H1 (cell line): ENCODE measurements around the gene MRPL43. TPM values are rescaled to one million over a fixed set of nuclear protein-coding genes. Genes with fewer than 3 reads are reported as not detected.

Experiments used
- CTCF ChIA-PET: fragments of 300-600 bp; sonication (Branson Sonifier 250); formaldehyde crosslinking; loops from one replicate; lab custom pipeline; 2021; ENCODE audit not compliant: partially characterized antibody; lab: Charles Lee
- POLR2A ChIA-PET: fragments of 300-600 bp; sonication (Branson Sonifier 250); formaldehyde crosslinking; loops from one replicate; lab custom pipeline; 2021; ENCODE audit warnings: inconsistent platforms; ENCODE audit not compliant: partially characterized antibody; lab: Charles Lee
- DNase-seq, 2 experiments: peaks; one replicate each; pipeline versions ENCODE4 v3.0.0 to v3.0.0-alpha.2; 2010 to 2022; ENCODE audit warnings: low spot score in 2 of 2, low read depth in 1 of 2, mixed read lengths in 1 of 2
- FAIRE-seq: peaks from 2 replicates; lab custom pipeline; 2011; peaks lifted over from hg19 to GRCh38; lab: Jason Lieb, UNC
- H2AFZ ChIP-seq: 2 replicates; pipeline ENCODE4 v1.8.1; 2012; ENCODE audit warnings: low read length, inconsistent platforms
- H2AK5ac ChIP-seq: 2 replicates; pipeline ENCODE4 v1.6.1; 2013; ENCODE audit warnings: low read depth, low read length
- H2BK120ac ChIP-seq: replicated peaks from 2 replicates; pipeline ENCODE3; 2013; ENCODE audit warnings: low read depth, low read length, inconsistent platforms
- H2BK12ac ChIP-seq: 2 replicates; pipeline ENCODE4 v1.6.1; 2013; ENCODE audit warnings: low read depth, low read length
- H2BK15ac ChIP-seq: 2 replicates; pipeline ENCODE4 v1.6.1; 2013; ENCODE audit warnings: low read length
- H2BK20ac ChIP-seq: 2 replicates; pipeline ENCODE4 v1.6.1; 2013; ENCODE audit warnings: low read length
- H2BK5ac ChIP-seq: 2 replicates; pipeline ENCODE4 v1.6.1; 2013; ENCODE audit warnings: low read depth, low read length
- H3K14ac ChIP-seq: 2 replicates; pipeline ENCODE4 v1.6.1; 2013; ENCODE audit warnings: inconsistent platforms; ENCODE audit not compliant: insufficient read length
- H3K18ac ChIP-seq: 2 replicates; pipeline ENCODE4 v1.6.1; 2013; ENCODE audit warnings: low read length; ENCODE audit errors: extremely low read depth
- H3K23ac ChIP-seq: 2 replicates; pipeline ENCODE4 v1.6.1; 2013; ENCODE audit warnings: inconsistent platforms; ENCODE audit not compliant: insufficient read length
- H3K23me2 ChIP-seq: 2 replicates; pipeline ENCODE4 v1.6.1; 2013; ENCODE audit warnings: low read depth, low read length
- H3K27ac ChIP-seq: 2 replicates; pipeline ENCODE4 v1.6.1; 2011; ENCODE audit warnings: low read depth, low read length, inconsistent platforms
- H3K27me3 ChIP-seq, 4 experiments: replicated peaks in 1 of 4; 1 replicate in 1 of 4; 2 replicates in 3 of 4; pipeline versions ENCODE4 v1.6.1 to v1.8.1; 2011 to 2013; ENCODE audit warnings: low read length in 3 of 4, mild to moderate bottlenecking in 3 of 4, inconsistent platforms in 2 of 4, mixed read lengths in 2 of 4, moderate library complexity in 1 of 4; ENCODE audit not compliant: control insufficient read depth in 3 of 4, insufficient read depth in 3 of 4; ENCODE audit errors: extremely low read depth in 1 of 4
- H3K36me3 ChIP-seq, 4 experiments: 2 replicates each; pipeline versions ENCODE4 v1.6.1 to v1.8.1; 2011 to 2013; ENCODE audit warnings: mild to moderate bottlenecking in 4 of 4, low read length in 3 of 4, moderate library complexity in 2 of 4, control low read depth in 1 of 4, inconsistent platforms in 1 of 4; ENCODE audit not compliant: insufficient read depth in 4 of 4, control insufficient read depth in 2 of 4
- H3K4ac ChIP-seq: replicated peaks from 2 replicates; pipeline ENCODE3; 2013; ENCODE audit warnings: low read length, low read depth, mixed read lengths, inconsistent platforms; ENCODE audit not compliant: insufficient read length
- H3K4me1 ChIP-seq, 4 experiments: replicated peaks in 1 of 4; 1 replicate in 1 of 4; 2 replicates in 3 of 4; pipeline versions ENCODE4 v1.6.1 to v1.8.1; 2011 to 2013; ENCODE audit warnings: low read length in 3 of 4, inconsistent platforms in 2 of 4, mixed read lengths in 1 of 4; ENCODE audit not compliant: insufficient read depth in 4 of 4, control insufficient read depth in 3 of 4
- H3K4me2 ChIP-seq, 2 experiments: 2 replicates each; pipeline versions ENCODE4 v1.6.1 to v1.8.1; 2011 to 2013; ENCODE audit warnings: low read depth in 2 of 2, low read length in 2 of 2, control low read depth in 1 of 2, inconsistent platforms in 1 of 2, mild to moderate bottlenecking in 1 of 2; ENCODE audit not compliant: insufficient read depth in 1 of 2
- H3K4me3 ChIP-seq, 4 experiments: fragments of 200-600, 300-600 bp in 1 of 4; sonication (generic), shearing (Covaris generic), sonication (Bioruptor Twin) in 1 of 4; 2 replicates each; pipeline versions ENCODE4 v1.5.1 to v1.8.1; 2011 to 2016; ENCODE audit warnings: low read length in 4 of 4, low read depth in 3 of 4, control low read depth in 2 of 4, inconsistent platforms in 2 of 4, mild to moderate bottlenecking in 2 of 4, mixed read lengths in 1 of 4, moderate library complexity in 1 of 4; ENCODE audit not compliant: insufficient read depth in 2 of 4; ENCODE audit errors: extremely low read depth in 1 of 4
- H3K56ac ChIP-seq: replicated peaks from 2 replicates; pipeline ENCODE3; 2013; ENCODE audit warnings: low read depth, mild to moderate bottlenecking, mixed read lengths, low read length, inconsistent platforms; ENCODE audit not compliant: insufficient read length
- H3K79me1 ChIP-seq: 2 replicates; pipeline ENCODE4 v1.6.1; 2013; ENCODE audit warnings: low read depth, low read length, control low read depth
- H3K79me2 ChIP-seq, 2 experiments: 2 replicates each; pipeline versions ENCODE4 v1.6.1 to v1.8.1; 2012 to 2013; ENCODE audit warnings: low read length in 2 of 2, mild to moderate bottlenecking in 2 of 2, inconsistent platforms in 1 of 2; ENCODE audit not compliant: insufficient read depth in 2 of 2, control insufficient read depth in 1 of 2
- H3K9ac ChIP-seq, 4 experiments: replicated peaks in 1 of 4; 1 replicate in 1 of 4; 2 replicates in 3 of 4; pipeline versions ENCODE4 v1.6.1 to v1.8.1; 2011 to 2013; ENCODE audit warnings: low read depth in 3 of 4, low read length in 3 of 4, control low read depth in 2 of 4, mild to moderate bottlenecking in 2 of 4, moderate library complexity in 2 of 4, inconsistent platforms in 1 of 4; ENCODE audit errors: extremely low read depth in 1 of 4
- H3K9me3 ChIP-seq, 2 experiments: 2 replicates each; pipeline versions ENCODE4 v1.6.1 to v1.8.1; 2012 to 2013; ENCODE audit warnings: mild to moderate bottlenecking in 2 of 2, moderate library complexity in 2 of 2, control low read depth in 1 of 2, inconsistent platforms in 1 of 2, low read depth in 1 of 2, low read length in 1 of 2, mixed read lengths in 1 of 2; ENCODE audit not compliant: insufficient read depth in 2 of 2
- H4K20me1 ChIP-seq, 2 experiments: replicated peaks in 1 of 2; 2 replicates each; pipeline versions ENCODE3 to v1.8.1; 2011 to 2013; ENCODE audit warnings: inconsistent platforms in 2 of 2, low read length in 2 of 2, mild to moderate bottlenecking in 1 of 2; ENCODE audit not compliant: insufficient read depth in 2 of 2, control insufficient read depth in 1 of 2
- H4K5ac ChIP-seq: 2 replicates; pipeline ENCODE4 v1.6.1; 2013; ENCODE audit warnings: low read length, low read depth, mixed read lengths, inconsistent platforms; ENCODE audit not compliant: insufficient read length
- H4K8ac ChIP-seq: 2 replicates; pipeline ENCODE4 v1.8.0; 2013; ENCODE audit warnings: mild to moderate bottlenecking, moderate library complexity, low read length, inconsistent platforms; ENCODE audit not compliant: insufficient read depth; ENCODE audit errors: extremely low read depth
- H4K91ac ChIP-seq: replicated peaks from 2 replicates; pipeline ENCODE3; 2013; ENCODE audit warnings: low read length, mixed read lengths, inconsistent platforms; ENCODE audit not compliant: insufficient read length
- BRCA1 ChIP-seq: IDR thresholded peaks from 2 replicates; pipeline ENCODE4 v1.6.1; 2012; ENCODE audit warnings: low read depth, low read length, improper control_type of control experiment
- CTCF ChIP-seq, 3 experiments: IDR thresholded peaks; 1 replicate in 2 of 3; 2 replicates in 1 of 3; pipeline versions ENCODE4 v1.5.1 to v1.6.1; 2011; ENCODE audit warnings: low read length in 3 of 3, mild to moderate bottlenecking in 3 of 3, inconsistent platforms in 2 of 3, low read depth in 1 of 3, moderate library complexity in 1 of 3; ENCODE audit not compliant: insufficient read depth in 1 of 3; ENCODE audit errors: control extremely low read depth in 1 of 3
- JUND ChIP-seq: IDR thresholded peaks from 2 replicates; pipeline ENCODE4 v1.6.1; 2011; ENCODE audit warnings: mild to moderate bottlenecking, improper control_type of control experiment, low read length
- PHF8 ChIP-seq: fragments of 200-600 bp; sonication (generic); conservative IDR thresholded peaks from 2 replicates; pipeline ENCODE4 v1.7.1; 2012; ENCODE audit warnings: low read depth, mild to moderate bottlenecking, inconsistent platforms, low read length, moderate library complexity
- TAF1 ChIP-seq: IDR thresholded peaks from 2 replicates; pipeline ENCODE4 v1.6.1; 2011; ENCODE audit warnings: mild to moderate bottlenecking, low read depth, low read length
- WGBS, 2 experiments: shearing (Covaris generic) in 1 of 2; methylation state at CpG; one replicate each; pipeline versions ENCODE4 v1.1.6 to v1.1.7; 2013 to 2015; ENCODE audit warnings: low lambda C conversion rate in 2 of 2, mixed read lengths in 2 of 2, inconsistent platforms in 1 of 2, low coverage in 1 of 2, missing lambda C conversion rate in 1 of 2; ENCODE audit not compliant: insufficient replicate concordance in 2 of 2, insufficient coverage in 1 of 2, insufficient read length in 1 of 2; ENCODE audit errors: extremely low coverage in 1 of 2, missing lambda C conversion rate in 1 of 2; 5-methylcytosine and 5-hydroxymethylcytosine counted together
- polyA plus RNA-seq, 7 experiments: library from polyadenylated mRNA; depleted of rRNA in 3 of 7; stranded (reverse) in 5 of 7; unstranded in 2 of 7; fragments of >200 nt in 5 of 7; fragments of 200-250 nt in 2 of 7; gene quantifications; 1 replicate in 5 of 7; 2 replicates in 1 of 7; 4 replicates in 1 of 7; pipeline versions ENCODE4 v1.2.1 to v1.2.3, GENCODE V29; 2011 to 2013; ENCODE audit warnings: missing spikeins in 2 of 7, mixed read lengths in 2 of 7
- total RNA-seq: library from RNA; stranded (reverse); fragmentation: NEBNext Ultra II Directional; extraction: Animal tissue kit (Norgen Biotek cat#: 25700); gene quantifications from 2 replicates; pipeline ENCODE4 v1.2.1, GENCODE V29; 2021

Gene MRPL43
- total and polyA plus RNA-seq, 2 of the 8 experiments (the other 6 are each of a cell fraction or from before 2014, with no cell fraction given): 74.1 to 149 TPM

- no peak overlapping the region for H2BK15ac ChIP-seq
- H3K18ac ChIP-seq: no peak overlapping the region
- H4K91ac ChIP-seq: no peak overlapping the region
- H3K4me3 ChIP-seq: no peak overlapping the region
- peaks cover 0 to 12% (median 5%) of the 10 kb centered on the region in 4 experiments; a peak in 4 of 7 replicates for H3K4me1 ChIP-seq
- no peaks in the 10 kb centered on the region for H3K27me3 ChIP-seq
- no peaks in the 10 kb centered on the region for H3K9me3 ChIP-seq
- no peak overlapping the region for H4K5ac ChIP-seq
- peaks cover 11 to 41% (median 27%) of the 10 kb centered on the region in 4 experiments; a peak in 7 of 8 replicates for H3K36me3 ChIP-seq
- 87% methylated on average over 13 of the region's 13 CpGs; no CpG with 5 or more reads in 1 of the 2 experiments for WGBS, 2 experiments
- H4K8ac ChIP-seq: no peak overlapping the region
- no peak overlapping the region for H3K4me2 ChIP-seq
- CTCF ChIA-PET: interaction anchor here (0.5 to 26.8 kb wide), 8 partner anchors 9 to 222 kb away, joined by 3 to 464 read pairs (median 8); partner anchors contain the start of genes LZTS2, MRPL43, PDZD7 and SFXN3
- no peak overlapping the region for H2BK20ac ChIP-seq
- peaks cover 2 to 16% of the 10 kb centered on the region in 2 experiments for H4K20me1 ChIP-seq
- H2BK5ac ChIP-seq: no peak overlapping the region; the same call in 1 of the 2 replicates
- no peak overlapping the region for H3K27ac ChIP-seq
- POLR2A ChIA-PET: interaction anchor here (0.7 to 7.5 kb wide), 5 partner anchors 8 to 72 kb away, joined by 3 to 143 read pairs (median 8); partner anchors contain the start of gene LZTS2
- peaks cover 3% of the 10 kb centered on the region; the same call in 1 of the 2 replicates for H3K79me1 ChIP-seq
- H2AK5ac ChIP-seq: 0 out of 2 replicates have a peak overlapping the region, but pooled peaks have one; percentile 75
- H2BK12ac ChIP-seq: no peak overlapping the region
- FAIRE-seq (no peak), DNase-seq (no peak)
- no peaks in the 10 kb centered on the region for H3K23me2 ChIP-seq
- no peak overlapping the region for H3K56ac ChIP-seq
- H2AFZ ChIP-seq: no peak overlapping the region
- H3K14ac ChIP-seq: no peak overlapping the region
- no peak overlapping the region for H3K23ac ChIP-seq
- H3K79me2 ChIP-seq: 0 out of 4 replicates have a peak, but pooled peaks cover 0 to 2% of the 10 kb centered on the region in 2 experiments
- no peak overlapping the region for H3K4ac ChIP-seq
- no peak overlapping the region for H3K9ac ChIP-seq
- TF ChIP-seq PHF8: no peak
- TF ChIP-seq JUND: no peak
- TF ChIP-seq BRCA1: no peak
- TF ChIP-seq TAF1: no peak
- no peak for TF ChIP-seq CTCF (IDR thresholded peaks at IDR 0.05; ENCODE audit: control extremely low read depth in 1 of 3, insufficient read depth in 1 of 3, low read depth in 1 of 3, low read length in 3 of 3)
- no peak overlapping the region for H2BK120ac ChIP-seq
Measured at GRCh38 chr10:101007915-101008822, 20.9 kb upstream of the MRPL43 start.
